Vagina (tissue), 2 donors: ENCODE results near the gene MS4A6A. TPM values are rescaled to one million over a fixed set of nuclear protein-coding genes. Genes with fewer than 3 reads are reported as not detected.

ENCODE experiments used
- microRNA-seq: library from miRNA; unstranded; fragments of <30 nt; microRNA quantifications from one replicate; pipeline ENCODE4, GENCODE V29; 2017; ENCODE audit warnings: borderline number of aligned reads, borderline replicate concordance
- small RNA-seq: library from RNA; depleted of rRNA; stranded (forward); fragments of <200 nt; gene quantifications from one replicate; pipeline ENCODE3, GENCODE V24; 2016
- total RNA-seq: library from RNA; depleted of rRNA; stranded (reverse); fragments of >200 nt; gene quantifications from one replicate; pipeline ENCODE4 v1.2.3, GENCODE V29; 2016

The MS4A6A gene
- total RNA-seq, 1 donor from 2014 or later = 30.7 TPM

Small RNA genes lying within 50 kb of the gene (microRNA-seq; reads per million reads assigned to microRNA genes)
- gene MIR6503 = not detected

Small RNA genes lying within 50 kb of the gene (small RNA-seq; reads per million reads assigned to genes)
- gene MIR6503 = 0.69 reads per million

Other genes with a start within 250 kb of the MS4A6A start
- not detected for gene OOSP1, start 244.7 kb downstream of the MS4A6A start, total RNA-seq
- not detected for gene OOSP4A, start 219.1 kb downstream of the MS4A6A start, total RNA-seq
- gene OOSP4B, start 165.9 kb downstream of the MS4A6A start, total RNA-seq = not detected
- gene OOSP2, start 142.7 kb downstream of the MS4A6A start, total RNA-seq = not detected
- gene MS4A3, start 126.4 kb downstream of the MS4A6A start, total RNA-seq = not detected
- 10.3 TPM for gene MS4A2, start 94.4 kb downstream of the MS4A6A start, total RNA-seq
- gene MS4A4E, start 60.1 kb upstream of the MS4A6A start, total RNA-seq = 1.7 TPM
- 10.3 TPM for gene MS4A4A, start 97.6 kb upstream of the MS4A6A start, total RNA-seq
- 3.4 TPM for gene MS4A6E, start 144.2 kb upstream of the MS4A6A start, total RNA-seq
- 23.3 TPM for gene MS4A7, start 195.4 kb upstream of the MS4A6A start, total RNA-seq
- gene MS4A14, start 213.4 kb upstream of the MS4A6A start, total RNA-seq = 1.7 TPM
- gene MS4A5, start 246.5 kb upstream of the MS4A6A start, total RNA-seq = not detected